Inferior parietal cortex (tissue), 1 donor: ENCODE data around the gene RAB44.
"Not testable (repeated sequence)": the region's sequence is repeated elsewhere in the genome, so short reads cannot be mapped to it uniquely, and the experiment has no call there.

Experiments
- DNase-seq: peaks from one replicate; pipeline ENCODE4 v3.0.0-alpha.2; 2016; ENCODE audit errors: extremely low spot score

Gene RAB44

DNA sequence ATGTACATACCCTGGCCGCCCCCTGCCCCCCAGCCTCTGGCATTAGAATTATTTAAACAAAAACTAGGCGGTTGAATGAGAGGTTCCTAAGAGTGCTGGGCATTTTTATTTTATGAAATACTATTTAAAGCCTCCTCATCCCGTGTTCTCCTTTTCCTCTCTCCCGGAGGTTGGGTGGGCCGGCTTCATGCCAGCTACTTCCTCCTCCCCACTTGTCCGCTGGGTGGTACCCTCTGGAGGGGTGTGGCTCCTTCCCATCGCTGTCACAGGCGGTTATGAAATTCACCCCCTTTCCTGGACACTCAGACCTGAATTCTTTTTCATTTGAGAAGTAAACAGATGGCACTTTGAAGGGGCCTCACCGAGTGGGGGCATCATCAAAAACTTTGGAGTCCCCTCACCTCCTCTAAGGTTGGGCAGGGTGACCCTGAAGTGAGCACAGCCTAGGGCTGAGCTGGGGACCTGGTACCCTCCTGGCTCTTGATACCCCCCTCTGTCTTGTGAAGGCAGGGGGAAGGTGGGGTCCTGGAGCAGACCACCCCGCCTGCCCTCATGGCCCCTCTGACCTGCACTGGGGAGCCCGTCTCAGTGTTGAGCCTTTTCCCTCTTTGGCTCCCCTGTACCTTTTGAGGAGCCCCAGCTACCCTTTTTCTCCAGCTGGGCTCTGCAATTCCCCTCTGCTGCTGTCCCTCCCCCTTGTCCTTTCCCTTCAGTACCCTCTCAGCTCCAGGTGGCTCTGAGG is 11.5 kb upstream of the RAB44 start:
- no peak for DNase-seq

DNA sequence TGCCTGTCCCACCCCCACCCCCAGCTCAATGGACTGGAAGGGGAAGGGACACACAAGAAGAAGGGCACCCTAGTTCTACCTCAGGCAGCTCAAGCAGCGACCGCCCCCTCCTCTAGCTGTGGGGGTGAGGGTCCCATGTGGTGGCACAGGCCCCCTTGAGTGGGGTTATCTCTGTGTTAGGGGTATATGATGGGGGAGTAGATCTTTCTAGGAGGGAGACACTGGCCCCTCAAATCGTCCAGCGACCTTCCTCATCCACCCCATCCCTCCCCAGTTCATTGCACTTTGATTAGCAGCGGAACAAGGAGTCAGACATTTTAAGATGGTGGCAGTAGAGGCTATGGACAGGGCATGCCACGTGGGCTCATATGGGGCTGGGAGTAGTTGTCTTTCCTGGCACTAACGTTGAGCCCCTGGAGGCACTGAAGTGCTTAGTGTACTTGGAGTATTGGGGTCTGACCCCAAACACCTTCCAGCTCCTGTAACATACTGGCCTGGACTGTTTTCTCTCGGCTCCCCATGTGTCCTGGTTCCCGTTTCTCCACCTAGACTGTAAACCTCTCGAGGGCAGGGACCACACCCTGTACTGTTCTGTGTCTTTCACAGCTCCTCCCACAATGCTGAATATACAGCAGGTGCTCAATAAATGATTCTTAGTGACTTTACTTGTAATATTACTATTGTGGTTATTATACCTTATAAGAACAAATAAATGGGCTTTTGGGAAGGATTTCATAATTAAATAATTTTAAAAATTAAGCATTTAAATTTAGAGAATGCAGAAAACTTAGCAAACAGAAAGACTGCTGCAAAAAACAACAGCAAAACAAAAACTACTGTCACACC is 10.7 kb upstream of the RAB44 start:
- no peak for DNase-seq

GRCh38 chr6:36688063-36688738 is 9.4 kb upstream of the RAB44 start:
- no peak for DNase-seq

DNA sequence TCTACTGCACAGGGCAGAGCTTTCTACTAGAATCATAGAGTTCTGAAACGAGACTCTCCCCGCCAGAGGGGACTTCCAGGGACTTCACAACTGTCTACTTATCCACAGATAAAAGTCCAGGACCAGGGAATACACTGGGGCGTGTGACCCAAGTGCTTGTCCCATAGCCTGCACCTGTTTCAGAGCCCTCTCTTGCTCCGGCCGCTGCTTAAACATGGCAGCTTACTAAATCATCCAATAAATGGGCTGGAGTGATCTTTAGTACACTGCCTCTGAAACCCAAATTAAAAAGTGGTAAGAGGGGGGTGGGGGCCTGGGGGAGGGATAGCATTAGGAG is 8.9 kb upstream of the RAB44 start:
- DNase-seq = no peak

GRCh38 chr6:36691011-36691410 is 6.6 kb upstream of the RAB44 start:
- DNase-seq = no peak

GRCh38 chr6:36691612-36692011 is 6.0 kb upstream of the RAB44 start:
- no peak for DNase-seq

DNA sequence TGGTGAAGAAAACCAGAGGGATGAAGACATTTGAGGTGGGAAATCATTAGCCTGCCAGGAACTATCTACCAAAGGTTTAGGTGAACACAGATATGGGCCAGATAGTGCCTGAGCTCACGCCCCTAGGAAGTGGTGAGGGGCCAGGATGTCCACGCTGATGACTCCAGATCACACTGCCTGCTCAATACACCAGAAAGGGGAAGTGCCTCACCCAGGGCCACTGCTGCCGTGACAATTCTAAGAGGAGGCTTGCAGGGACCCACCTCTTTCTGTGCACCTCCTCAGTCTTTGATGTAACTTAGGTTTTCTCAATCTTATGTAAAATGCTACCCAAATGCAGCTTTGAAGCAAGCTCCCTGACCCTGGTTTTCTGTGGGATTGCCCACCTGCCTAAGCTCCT is 5.4 kb upstream of the RAB44 start:
- DNase-seq = no peak

DNA sequence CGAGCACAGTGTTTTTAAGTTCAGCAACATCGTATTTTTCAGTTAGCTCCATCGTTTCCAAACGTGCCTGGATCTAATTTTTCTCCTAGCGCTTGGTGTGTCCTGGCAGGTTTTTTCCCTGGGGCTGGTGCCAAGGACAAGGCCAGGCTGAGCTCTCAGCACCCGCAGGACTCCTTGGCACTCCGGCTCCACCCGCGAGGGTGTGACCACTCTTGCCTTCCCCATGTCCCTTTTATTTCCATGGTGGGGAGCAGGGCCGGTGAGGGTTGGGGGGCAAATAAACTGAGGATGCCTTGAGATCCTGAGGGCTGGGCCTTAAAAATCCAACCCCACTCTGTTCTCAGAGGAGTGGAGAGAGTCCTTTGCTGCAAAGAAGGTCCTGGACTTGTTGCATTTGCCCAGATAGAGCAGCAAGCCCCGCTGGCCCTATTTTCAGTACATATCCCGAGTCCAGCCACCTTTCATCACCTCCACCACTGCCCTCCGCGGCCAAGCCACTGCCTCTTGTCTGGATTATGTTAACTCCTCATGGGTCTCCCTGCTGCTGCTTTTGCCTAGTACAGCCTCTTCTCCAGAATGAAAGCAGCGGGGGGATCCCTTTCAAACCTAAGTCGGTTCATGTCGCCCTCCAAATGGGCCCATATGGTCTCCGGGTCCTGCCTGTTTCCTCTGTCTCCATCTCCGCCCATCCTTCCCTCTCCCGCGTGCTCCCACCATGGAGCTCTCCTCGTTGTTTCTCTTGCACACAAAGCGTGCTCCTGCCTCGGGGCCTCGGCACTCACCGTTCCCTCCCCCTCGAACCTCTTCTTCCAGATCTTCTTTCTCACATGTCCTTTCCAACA is 4.5 kb upstream of the RAB44 start:
- DNase-seq = no peak

DNA sequence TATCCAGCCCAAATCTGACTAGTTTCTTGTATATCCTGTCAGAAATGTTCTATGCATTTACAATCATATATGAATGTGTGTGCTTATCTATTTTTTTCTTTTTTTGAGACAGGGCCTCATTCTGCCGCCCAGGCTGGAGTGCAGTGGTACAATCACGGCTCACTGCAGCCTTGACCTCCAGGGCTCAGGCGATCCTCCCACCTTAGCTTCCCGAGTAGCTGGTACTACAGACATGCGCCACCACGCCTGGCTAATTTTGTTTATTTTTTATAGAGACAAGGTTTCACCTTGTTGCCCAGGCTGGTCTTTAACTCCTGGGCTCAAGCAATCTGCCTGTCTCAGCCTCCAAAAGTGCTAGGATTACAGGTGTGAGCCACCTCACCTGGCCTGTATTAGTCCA is 3.0 kb upstream of the RAB44 start:
- no peak for DNase-seq

GRCh38 chr6:36695414-36695813 is 2.2 kb upstream of the RAB44 start:
- DNase-seq = no peak

DNA sequence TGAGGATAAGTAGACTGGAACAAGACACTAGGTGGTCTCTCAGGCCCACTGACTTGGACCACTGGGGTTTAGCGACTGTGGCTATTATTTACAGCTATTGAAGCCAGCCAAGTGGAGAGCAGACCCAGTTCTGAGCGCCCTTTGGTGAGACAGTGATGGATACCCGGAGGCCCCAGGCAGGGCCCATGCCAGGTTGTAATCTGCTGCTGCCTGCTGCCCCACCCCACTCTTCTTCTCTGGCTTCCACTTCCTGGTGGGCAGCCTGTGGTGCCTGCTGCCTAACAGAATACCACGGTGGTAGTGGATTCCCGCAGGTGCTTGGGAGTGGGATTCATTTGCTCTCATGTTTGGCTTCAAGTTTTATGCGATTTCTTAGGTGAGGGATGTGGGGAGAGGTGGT is 570 bp downstream of the RAB44 start:
- DNase-seq = no peak

DNA sequence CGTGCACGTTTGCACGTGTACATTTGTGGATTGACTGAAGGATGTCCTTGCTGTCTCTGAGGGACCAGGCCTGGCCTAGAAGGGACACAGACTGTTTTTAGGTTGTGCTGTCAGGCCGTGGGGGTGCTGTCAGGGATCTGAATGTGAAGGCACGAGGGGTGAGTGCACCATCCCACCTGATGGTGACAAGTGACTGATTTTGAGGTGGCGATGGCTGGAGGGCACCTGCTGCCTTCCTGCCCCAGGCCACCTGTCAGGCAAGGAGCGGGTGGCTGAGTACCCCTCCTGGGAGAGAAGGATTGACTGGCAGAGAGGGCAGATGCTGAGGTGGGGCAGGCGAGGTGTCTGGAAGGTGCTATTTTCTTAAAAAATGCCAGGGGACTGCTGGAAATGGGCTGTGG is 1.2 kb downstream of the RAB44 start:
- DNase-seq = no peak

GRCh38 chr6:36699348-36699747 is 1.7 kb downstream of the RAB44 start:
- DNase-seq = no peak

- DNase-seq = no peak
Measured at GRCh38 chr6:36700071-36700812, 2.6 kb downstream of the RAB44 start.

DNA sequence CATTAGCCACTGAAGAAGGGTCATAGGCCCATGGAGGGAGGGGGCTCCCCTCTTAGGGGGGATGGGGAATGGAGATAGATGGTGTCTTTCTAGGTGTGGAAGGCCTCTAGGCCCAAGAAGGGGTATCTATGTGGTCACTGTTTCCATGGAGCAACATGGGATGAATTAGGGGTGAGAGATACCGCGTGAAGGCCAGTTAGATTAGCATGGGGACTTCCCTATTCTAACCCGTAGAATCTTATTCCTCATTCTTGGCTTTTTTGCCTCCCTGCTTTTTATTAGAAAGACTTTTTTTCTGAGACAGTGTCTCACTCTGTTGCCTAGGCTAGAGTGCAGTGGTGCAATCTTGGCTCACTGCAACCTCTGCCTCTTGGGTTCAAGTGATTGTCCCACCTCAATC is 3.2 kb downstream of the RAB44 start:
- no peak for DNase-seq

- no peak for DNase-seq
Measured at GRCh38 chr6:36701401-36701991, 3.9 kb downstream of the RAB44 start.

- no peak for DNase-seq
Measured at GRCh38 chr6:36702656-36703055, 5.0 kb downstream of the RAB44 start.

DNA sequence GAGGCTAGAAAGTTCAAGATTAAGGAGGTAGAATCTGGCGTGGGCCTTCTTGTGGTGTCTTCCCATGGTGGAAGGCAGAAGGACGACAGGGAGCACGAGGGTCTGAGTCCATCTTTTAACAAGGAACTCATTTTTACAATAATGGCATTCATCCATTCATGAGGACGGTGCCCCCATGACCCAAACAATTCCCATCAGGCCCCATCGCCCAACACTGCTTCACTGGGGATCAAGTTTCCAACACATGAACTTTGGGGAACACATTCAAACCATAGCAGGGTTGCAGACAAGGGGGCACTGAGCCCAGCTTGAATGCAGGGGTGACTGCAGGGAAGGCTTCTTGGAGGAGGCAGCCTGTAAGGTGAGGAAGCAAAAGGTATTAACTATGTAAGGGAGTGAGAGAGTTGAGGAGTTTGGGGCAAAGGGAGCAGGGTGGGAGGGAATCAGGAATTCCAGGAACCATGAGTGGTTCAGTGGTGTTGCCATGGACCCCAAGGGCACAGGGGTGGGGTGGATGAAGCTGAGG is 5.5 kb downstream of the RAB44 start:
- DNase-seq = no peak

- DNase-seq = no peak
Measured at GRCh38 chr6:36703982-36704381, 6.4 kb downstream of the RAB44 start.

- not testable (repeated sequence) for DNase-seq
Measured at GRCh38 chr6:36704961-36705577, 7.4 kb downstream of the RAB44 start.
